Esophagus squamous epithelium (tissue), 4 donors: ENCODE results near the gene DYNC2H1.

Experiments used
- CTCF ChIP-seq, 6 experiments: fragments of 450-650 bp in 4 of 6; fragments of 200-600 bp in 2 of 6; sonication (generic) in 2 of 6; IDR thresholded peaks; one replicate each; pipeline ENCODE4 v1.5.1; 2016 to 2019; ENCODE audit warnings: antibody characterized with exemption in 6 of 6, mild to moderate bottlenecking in 4 of 6, moderate library complexity in 4 of 6
- POLR2A ChIP-seq, 4 donors: fragments of 450-650 bp; IDR thresholded peaks; one replicate each; pipeline ENCODE4 v1.6.1; 2017; ENCODE audit warnings: antibody characterized with exemption in 4 of 4, mild to moderate bottlenecking in 4 of 4, moderate library complexity in 3 of 4

- TF ChIP-seq CTCF (IDR thresholded peaks at IDR 0.05) (no peak), POLR2A (IDR thresholded peaks at IDR 0.05) (no peak)
Observed at GRCh38 chr11:103279821-103280220, 170.6 kb downstream of the DYNC2H1 start.
